GM13976 (cell line): Measurements from ENCODE around the gene RAF1.
A peak's percentile ranks its signal among the peaks of the same experiment; 100 is the strongest.
"Not testable (repeated sequence)": the region's sequence is repeated elsewhere in the genome, so short reads cannot be mapped to it uniquely, and the experiment has no call there.

Experiments used
- DNase-seq: peaks from one replicate; pipeline ENCODE4 v3.0.0; 2012; ENCODE audit warnings: low spot score
- CTCF ChIP-seq: IDR thresholded peaks from 2 replicates; pipeline ENCODE4 v1.5.1; 2012; ENCODE audit warnings: borderline replicate concordance, mild to moderate bottlenecking; ENCODE audit not compliant: insufficient read depth; ENCODE audit errors: extremely low read depth, missing control alignments, control extremely low read depth
- in situ Hi-C: fragments of 300-500 bp; cut with MboI; formaldehyde crosslinking; loops from one replicate; pipeline ENCODE4 v1.12.0; 2022; ENCODE audit warnings: low sequenced_read_pairs, mixed read lengths, inconsistent platforms; ENCODE audit not compliant: unreplicated experiment

The RAF1 gene

GRCh38 chr3:12663401-12663935 lies 449 bp downstream of the RAF1 start:
- peak; percentile 7 for TF ChIP-seq CTCF
- in situ Hi-C loops: no loop called here
- no peak for DNase-seq

- in situ Hi-C loops: no loop called here
- no peak for DNase-seq
- no peak for TF ChIP-seq CTCF
These were observed 1.1 kb downstream of the RAF1 start for GRCh38 chr3:12662593-12663400.

- no peak for DNase-seq
- in situ Hi-C loops: no loop called here
- no peak for TF ChIP-seq CTCF
These were observed 1.9 kb downstream of the RAF1 start for GRCh38 chr3:12661926-12662592.

GRCh38 chr3:12661375-12661774 lies 2.5 kb downstream of the RAF1 start:
- in situ Hi-C loops, DNase-seq: not testable (repeated sequence)

- no peak for DNase-seq
- no peak for TF ChIP-seq CTCF
- in situ Hi-C loops: no loop called here
These were observed 3.7 kb downstream of the RAF1 start for GRCh38 chr3:12660196-12660595.

- in situ Hi-C loops: no loop called here
- DNase-seq: no peak
- no peak for TF ChIP-seq CTCF
These were observed 4.5 kb downstream of the RAF1 start for GRCh38 chr3:12659316-12660015.
